ENCODE data around the gene ATP10B. TPM values are rescaled to one million over a fixed set of nuclear protein-coding genes. Genes with fewer than 3 reads are reported as not detected.

Gene ATP10B
- polyA plus RNA-seq, 1 donor (not counting 4 experiments of a cell fraction or from before 2014, with no cell fraction given), result 0.25 TPM

GRCh38 chr5:160545832-160546231, 306.2 kb downstream of the ATP10B start:
- H3K36me3 ChIP-seq (ENCODE audit: control insufficient read depth in 2 of 2, extremely low read depth in 1 of 2, insufficient read depth in 2 of 2, low read length in 2 of 2), result no peaks in the 10 kb centered on the region
- no peak for DNase-seq (ENCODE audit: low read depth, low spot score)
- no peaks in the 10 kb centered on the region for H3K27me3 ChIP-seq (ENCODE audit: control insufficient read depth, extremely low read depth, insufficient read depth, low read length)
- FAIRE-seq, result no peak
- H2AFZ ChIP-seq (ENCODE audit: control insufficient read depth, low read length), result no peak overlapping the region
- H3K27ac ChIP-seq (ENCODE audit: control insufficient read depth, insufficient read depth, low read length), result no peak overlapping the region
- H3K4me2 ChIP-seq (ENCODE audit: control insufficient read depth, extremely low read depth, insufficient read depth, low read depth, low read length), result no peak overlapping the region
- no peak overlapping the region for H3K4me3 ChIP-seq (ENCODE audit: control insufficient read depth in 2 of 3, extremely low read depth in 1 of 3, insufficient read depth in 2 of 3, low read depth in 1 of 3, low read length in 3 of 3)
- no peaks in the 10 kb centered on the region for H3K79me2 ChIP-seq (ENCODE audit: control insufficient read depth, insufficient read depth, low read length)
- H3K4me1 ChIP-seq (ENCODE audit: control insufficient read depth, extremely low read depth, insufficient read depth, low read length), result peaks cover 43% of the 10 kb centered on the region
- no peak for TF ChIP-seq EZH2 (IDR thresholded peaks at IDR 0.05; ENCODE audit: low read length)
- TF ChIP-seq CTCF (optimal IDR thresholded peaks at IDR 0.05 in 1 of 3, IDR thresholded peaks at IDR 0.05 in 1 of 3, conservative IDR thresholded peaks at IDR 0.05 in 1 of 3; ENCODE audit: extremely low read depth in 1 of 3, insufficient read depth in 2 of 3, low read length in 3 of 3), result no peak
- no peak overlapping the region for H3K9ac ChIP-seq (ENCODE audit: control insufficient read depth, extremely low read depth, insufficient read depth, low read length)
- H4K20me1 ChIP-seq (ENCODE audit: control insufficient read depth, extremely low read depth, insufficient read depth, low read length), result no peaks in the 10 kb centered on the region
- no peaks in the 10 kb centered on the region for H3K9me1 ChIP-seq (ENCODE audit: control insufficient read depth, extremely low read depth, insufficient read depth, low read length)
- peaks cover 4% of the 10 kb centered on the region for H3K9me3 ChIP-seq (ENCODE audit: control insufficient read depth, low read depth, low read length)
- dilution Hi-C loops (cut with MboI; ENCODE audit: extremely low pct_ligation_motif_present, low sequenced_read_pairs), result no loop called here

DNA sequence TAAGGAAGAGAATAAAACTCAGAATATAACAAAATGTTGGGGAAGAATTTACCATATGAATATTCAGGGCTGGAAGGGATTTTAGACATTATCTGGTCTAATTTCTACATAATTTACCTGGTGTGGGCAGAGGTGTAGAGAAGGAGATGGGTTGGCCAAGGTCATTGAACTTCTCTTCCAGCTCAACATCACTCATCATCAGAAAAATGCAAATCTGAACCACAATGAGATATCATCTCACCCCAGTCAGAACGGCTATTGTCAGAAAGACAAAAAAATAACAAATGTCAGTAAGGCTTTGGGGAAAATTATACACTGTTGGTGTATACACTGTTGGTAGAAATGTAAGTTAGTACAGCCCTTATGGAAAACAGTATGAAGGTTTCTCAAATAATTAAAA, 308.6 kb downstream of the ATP10B start:
- Histone ChIP-seq H3K4me1 (ENCODE audit: control insufficient read depth, extremely low read depth, insufficient read depth, low read length) (peaks cover 45% of the 10 kb centered on the region), H3K36me3 (ENCODE audit: control insufficient read depth in 2 of 2, extremely low read depth in 1 of 2, insufficient read depth in 2 of 2, low read length in 2 of 2) (no peaks in the 10 kb centered on the region), H3K4me2 (ENCODE audit: control insufficient read depth, extremely low read depth, insufficient read depth, low read depth, low read length) (peak overlapping the region; percentile 22), H3K4me3 (ENCODE audit: control insufficient read depth in 2 of 3, extremely low read depth in 1 of 3, insufficient read depth in 2 of 3, low read depth in 1 of 3, low read length in 3 of 3) (no peak overlapping the region), H3K27me3 (ENCODE audit: control insufficient read depth, extremely low read depth, insufficient read depth, low read length) (no peaks in the 10 kb centered on the region), H3K27ac (ENCODE audit: control insufficient read depth, insufficient read depth, low read length) (no peak overlapping the region), H2AFZ (ENCODE audit: control insufficient read depth, low read length) (no peak overlapping the region), H3K79me2 (ENCODE audit: control insufficient read depth, insufficient read depth, low read length) (no peaks in the 10 kb centered on the region), H3K9me3 (ENCODE audit: control insufficient read depth, low read depth, low read length) (peaks cover 4% of the 10 kb centered on the region), H3K9me1 (ENCODE audit: control insufficient read depth, extremely low read depth, insufficient read depth, low read length) (no peaks in the 10 kb centered on the region), H4K20me1 (ENCODE audit: control insufficient read depth, extremely low read depth, insufficient read depth, low read length) (no peaks in the 10 kb centered on the region), H3K9ac (ENCODE audit: control insufficient read depth, extremely low read depth, insufficient read depth, low read length) (no peak overlapping the region)
- peak; percentile 81 for FAIRE-seq
- TF ChIP-seq CTCF (optimal IDR thresholded peaks at IDR 0.05 in 1 of 3, IDR thresholded peaks at IDR 0.05 in 1 of 3, conservative IDR thresholded peaks at IDR 0.05 in 1 of 3; ENCODE audit: extremely low read depth in 1 of 3, insufficient read depth in 2 of 3, low read length in 3 of 3), result no peak
- no peak for TF ChIP-seq EZH2 (IDR thresholded peaks at IDR 0.05; ENCODE audit: low read length)
- dilution Hi-C loops (cut with MboI; ENCODE audit: extremely low pct_ligation_motif_present, low sequenced_read_pairs), result no loop called here
- no peak for DNase-seq (ENCODE audit: low read depth, low spot score)

Data from keratinocyte (primary cell).